Posterior cingulate gyrus (tissue), 11 donors: ENCODE results near the gene ILF2.
"Not testable (repeated sequence)": the region's sequence is repeated elsewhere in the genome, so short reads cannot be mapped to it uniquely, and the experiment has no call there.

Experiments
- DNase-seq, 10 donors: peaks; one replicate each; pipeline versions ENCODE4 v3.0.0 to v3.0.0-alpha.2; 2020 to 2021; ENCODE audit warnings: mixed read lengths in 3 of 10
- intact Hi-C: fragments of 100-400 bp; cut with DNase I; formaldehyde crosslinking; loops from one replicate; pipeline ENCODE4 v1.15.1; 2023

The ILF2 gene

DNA sequence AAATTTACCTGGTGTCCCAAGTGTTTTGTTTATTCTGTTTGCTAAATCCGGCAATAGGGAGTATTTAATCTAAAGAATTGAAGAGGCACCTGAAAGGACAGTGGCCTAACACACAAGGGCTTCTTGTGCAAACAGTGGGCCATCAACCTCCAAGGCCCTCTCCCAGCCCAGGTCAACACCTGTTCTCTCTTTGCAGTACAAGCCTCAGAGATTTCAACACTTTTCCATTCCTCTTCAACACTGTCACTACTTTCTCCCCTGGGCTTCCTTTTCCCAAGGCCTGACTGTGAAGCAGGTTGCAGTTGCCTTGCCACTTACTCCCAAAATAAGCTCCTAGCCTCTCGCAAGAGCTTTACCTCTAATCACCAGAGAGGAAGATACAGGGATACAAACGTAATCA is 15.5 kb downstream of the ILF2 start:
- intact Hi-C loops: loop anchor here (10.0 kb wide), 1 partner anchor 141 kb away; no protein-coding TSS in a partner anchor
- DNase-seq: no peak

DNA sequence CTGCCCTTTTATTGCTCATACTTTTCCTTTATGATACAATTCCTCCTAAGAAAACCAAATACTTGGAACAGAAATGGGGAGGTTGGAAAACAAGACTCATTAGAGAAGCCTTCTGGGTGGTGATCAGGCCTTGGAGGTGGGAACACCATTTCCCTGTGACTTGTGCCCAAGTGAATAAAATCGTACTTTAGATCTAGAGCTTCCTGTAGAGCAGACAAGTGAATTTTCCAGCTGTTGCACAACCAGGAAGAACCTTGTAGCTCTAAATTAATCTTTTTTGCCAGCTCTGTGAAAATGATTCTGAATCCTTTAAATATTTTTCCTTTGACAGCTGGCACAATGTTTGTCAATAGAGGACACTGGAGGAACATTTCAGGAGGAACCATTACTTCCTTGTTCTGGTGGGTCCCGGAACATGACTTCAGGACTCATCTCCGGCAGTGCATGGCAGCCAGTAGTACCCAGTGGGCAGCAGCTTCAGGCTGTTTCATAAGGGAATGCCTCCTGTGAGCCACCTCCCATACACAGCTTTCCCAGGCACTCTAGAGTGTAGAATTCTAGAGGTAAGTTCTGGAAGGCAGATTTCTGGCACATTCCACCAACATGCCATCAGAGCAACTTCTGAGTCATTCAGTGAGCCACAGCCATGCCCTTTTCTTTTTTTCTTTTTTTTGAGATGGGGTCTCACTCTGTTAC is 17.8 kb downstream of the ILF2 start:
- intact Hi-C loops: loop anchor here (10.0 kb wide), 1 partner anchor 138 kb away; no protein-coding TSS in a partner anchor
- DNase-seq: no peak

DNA sequence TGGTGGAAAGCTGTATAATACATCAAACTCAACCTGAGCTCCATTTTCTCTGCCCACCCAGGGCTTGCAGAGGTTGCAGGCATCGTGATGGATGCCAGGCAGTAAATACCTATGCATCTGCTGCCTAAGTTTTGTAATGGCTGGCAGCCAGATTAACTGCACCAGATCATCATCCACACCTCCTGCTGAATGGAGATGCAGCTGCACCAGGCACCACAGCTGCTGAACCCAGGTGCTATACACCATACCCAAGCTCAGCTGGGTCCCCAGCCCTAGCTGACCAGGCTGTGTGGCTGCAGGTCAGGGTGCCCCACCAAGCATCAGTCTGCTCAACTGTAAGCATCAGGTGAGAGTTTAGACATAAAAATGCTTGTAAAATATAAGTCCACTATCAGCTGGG is 19.0 kb downstream of the ILF2 start:
- intact Hi-C loops: loop anchor here (10.0 kb wide), 1 partner anchor 137 kb away; no protein-coding TSS in a partner anchor
- DNase-seq: no peak

DNA sequence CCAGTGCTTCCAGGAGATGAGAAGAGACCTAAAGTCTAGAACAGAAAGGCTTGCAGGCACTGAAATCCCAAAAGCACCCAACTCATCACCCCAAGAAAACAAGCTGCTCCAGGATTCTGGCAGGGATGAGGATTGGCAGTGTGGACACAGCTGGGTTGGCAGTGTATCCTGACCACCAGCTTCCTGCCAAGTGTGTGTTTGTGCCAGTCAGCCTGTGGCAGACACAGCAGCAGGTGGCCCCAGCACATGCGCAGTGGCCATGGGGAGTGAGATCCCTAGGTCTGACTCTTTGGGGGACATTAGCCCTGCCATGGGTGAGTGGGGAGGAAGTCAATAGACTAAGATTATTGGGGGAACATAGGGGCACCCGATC is 20.9 kb downstream of the ILF2 start:
- peak; percentile 67 to 97 (median 80) for DNase-seq
- intact Hi-C loops: loop anchor here (10.0 kb wide), 1 partner anchor 135 kb away; no protein-coding TSS in a partner anchor

DNA sequence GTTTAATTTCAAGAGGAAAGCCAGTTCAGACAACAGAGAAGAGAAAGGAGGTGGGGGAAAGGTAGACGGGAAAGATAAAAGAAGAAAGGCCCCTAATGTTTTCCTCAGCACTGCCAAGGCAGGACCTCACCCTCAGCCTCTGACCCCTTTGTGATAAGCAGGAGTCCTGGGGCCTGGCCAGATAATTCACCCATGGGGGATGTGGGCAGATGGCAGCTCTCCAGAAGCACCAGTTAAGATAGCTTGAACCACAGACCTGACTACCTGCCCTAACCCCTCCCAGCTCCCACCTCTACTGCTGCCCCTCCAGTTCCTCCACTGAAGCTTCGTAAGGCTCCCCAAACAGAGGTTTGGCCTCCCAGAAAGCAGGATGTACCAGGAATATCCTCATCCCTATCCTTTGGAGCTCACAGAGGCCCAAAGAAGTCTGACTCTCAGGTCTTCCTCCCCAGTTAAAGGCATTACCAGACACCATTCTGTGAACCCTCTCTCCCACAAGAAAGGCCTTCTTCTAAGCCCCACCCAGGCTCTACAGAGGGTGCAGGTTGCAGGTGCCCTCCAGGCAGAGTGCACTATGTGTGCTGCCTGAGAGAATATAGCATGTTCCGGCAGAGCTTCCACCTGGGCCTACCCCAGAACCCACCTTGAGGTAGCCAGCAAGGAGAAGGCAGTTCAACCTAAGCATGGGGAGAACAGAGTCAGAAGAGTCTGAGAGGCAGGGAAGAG is 21.5 kb downstream of the ILF2 start:
- intact Hi-C loops: no loop called here
- DNase-seq: no peak

DNA sequence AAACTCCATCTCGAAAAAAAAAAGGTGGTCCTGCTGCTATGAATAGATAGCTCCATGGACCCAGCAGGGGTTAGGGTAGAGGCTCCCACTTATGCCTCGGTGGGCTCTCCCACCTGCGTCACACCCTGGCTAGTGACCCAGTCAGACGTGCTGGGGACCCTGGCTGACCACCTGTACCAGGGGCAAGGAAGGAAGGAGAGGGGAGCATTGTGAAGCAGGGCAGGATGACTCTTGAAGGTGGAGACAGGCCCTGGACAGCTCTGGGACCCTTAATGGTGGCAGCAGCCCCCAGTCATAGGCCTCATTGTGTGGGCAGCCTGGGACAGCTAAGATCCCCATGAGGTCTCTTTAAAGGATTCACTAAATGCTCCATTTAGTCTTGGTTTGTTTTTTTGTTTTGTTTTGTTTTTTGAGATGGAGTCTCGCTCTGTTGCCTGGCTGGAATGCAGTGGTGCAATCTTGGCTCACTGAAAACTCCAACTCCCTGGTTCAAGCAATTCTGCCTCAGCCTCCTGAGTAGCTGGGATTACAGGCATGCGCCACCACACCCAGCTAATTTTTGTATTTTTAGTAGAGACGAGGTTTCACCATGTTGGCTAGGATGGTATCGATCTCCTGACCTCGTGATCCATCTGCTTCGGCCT is 22.7 kb downstream of the ILF2 start:
- intact Hi-C loops: no loop called here
- DNase-seq: no peak

DNA sequence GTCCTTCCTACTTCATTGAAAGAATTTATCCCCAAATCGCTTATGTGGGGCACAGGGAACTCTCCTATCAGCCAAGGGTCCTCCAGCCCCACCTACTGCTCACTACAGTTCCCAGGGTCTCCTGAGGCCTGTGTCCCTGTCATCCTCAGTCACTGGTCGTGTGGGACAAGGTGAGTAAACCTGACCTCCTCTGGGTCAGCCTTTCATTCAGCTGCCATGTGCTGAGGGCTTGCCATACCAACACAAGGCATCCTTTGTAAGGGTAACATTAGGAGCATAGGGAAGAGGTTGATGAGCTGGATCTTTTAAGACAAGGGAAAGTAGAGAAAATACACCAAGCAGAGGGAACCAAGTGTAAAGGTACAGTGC is 23.5 kb downstream of the ILF2 start:
- DNase-seq: no peak
- intact Hi-C loops: no loop called here

DNA sequence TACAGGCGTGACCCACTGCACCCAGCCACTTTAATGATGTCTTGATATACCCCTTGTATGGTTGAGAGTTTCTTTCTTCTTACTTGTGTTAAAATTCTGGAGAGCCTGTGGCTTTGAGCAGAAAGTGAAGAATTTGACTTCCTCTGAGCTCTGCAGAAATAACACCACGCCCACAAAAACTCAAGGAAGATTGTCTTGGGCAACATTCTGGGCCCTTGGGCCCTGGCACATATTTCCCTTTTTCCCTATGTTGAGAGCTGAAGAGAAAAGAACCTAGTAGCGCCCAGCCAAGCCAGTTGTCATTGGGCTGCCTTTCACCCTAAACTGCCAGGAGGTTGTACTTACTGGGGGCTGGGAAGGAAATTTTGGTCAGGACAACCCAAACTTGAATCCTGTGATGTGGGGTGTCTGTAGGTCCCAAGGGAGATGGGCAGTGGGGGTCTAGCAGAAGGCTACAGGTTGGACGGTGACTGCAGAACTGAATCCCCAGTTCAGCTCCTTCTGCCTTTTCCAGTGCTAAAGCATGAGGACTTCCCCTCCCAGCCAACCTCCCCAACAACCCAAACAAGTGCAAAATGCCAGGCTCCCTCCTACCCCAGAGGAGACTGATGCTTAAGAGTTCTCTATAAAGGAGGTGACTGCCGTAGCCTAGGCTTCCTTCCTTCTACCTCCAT is 24.0 kb downstream of the ILF2 start:
- intact Hi-C loops: no loop called here
- no peak for DNase-seq

DNA sequence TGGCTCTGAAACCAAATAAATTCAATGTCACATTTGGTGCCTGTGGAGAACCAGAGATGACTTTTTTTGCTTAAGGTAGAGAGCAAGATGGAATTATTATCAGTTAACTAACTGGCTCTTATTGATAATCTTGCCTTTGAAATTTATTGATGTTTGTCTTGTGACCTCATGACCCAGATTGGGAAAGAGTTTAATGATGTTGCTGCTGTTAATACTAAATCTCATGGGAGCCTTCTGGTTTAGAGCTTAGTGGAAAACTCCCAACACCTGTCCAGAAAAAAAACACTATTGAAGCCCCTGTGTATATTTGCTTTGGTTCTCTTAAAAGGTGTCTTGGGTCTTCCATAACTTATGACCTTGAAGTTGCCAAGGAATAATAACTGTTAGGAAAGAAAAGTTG is 27.0 kb downstream of the ILF2 start:
- DNase-seq: no peak
- intact Hi-C loops: no loop called here

DNA sequence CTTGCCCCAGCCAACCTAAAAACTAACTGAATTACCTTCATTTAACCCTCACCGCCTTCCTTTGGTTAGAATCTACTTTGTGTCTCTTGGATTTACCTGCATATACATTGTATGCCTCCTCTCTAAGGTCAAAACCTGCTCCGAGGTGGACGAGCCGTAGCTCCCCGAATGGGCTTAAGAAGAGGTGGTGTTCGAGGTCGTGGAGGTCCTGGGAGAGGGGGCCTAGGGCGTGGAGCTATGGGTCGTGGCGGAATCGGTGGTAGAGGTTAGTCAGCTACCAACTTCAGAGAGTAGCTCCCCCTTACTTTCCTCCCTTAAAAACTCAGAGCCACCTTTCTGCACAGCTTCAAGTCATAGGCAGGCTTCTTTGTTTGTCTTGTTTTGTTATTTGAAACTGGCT is 27.7 kb downstream of the ILF2 start:
- DNase-seq: no peak
- intact Hi-C loops: no loop called here

DNA sequence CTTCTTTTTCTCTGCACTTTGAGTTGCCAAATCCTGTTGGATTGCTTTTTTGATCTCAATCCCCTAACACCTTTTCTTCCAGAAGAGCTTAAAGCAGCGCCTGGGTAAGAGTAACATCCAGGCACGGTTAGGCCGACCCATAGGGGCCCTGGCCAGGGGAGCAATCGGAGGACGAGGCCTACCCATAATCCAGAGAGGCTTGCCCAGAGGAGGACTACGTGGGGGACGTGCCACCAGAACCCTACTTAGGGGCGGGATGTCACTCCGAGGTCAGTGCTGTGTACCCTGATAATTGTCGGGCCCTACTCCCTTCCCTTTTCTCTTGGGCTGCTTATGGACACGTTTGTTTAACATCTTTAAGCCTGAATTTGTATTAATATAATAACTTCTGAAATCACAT is 28.6 kb downstream of the ILF2 start:
- no peak for DNase-seq
- intact Hi-C loops: no loop called here

DNA sequence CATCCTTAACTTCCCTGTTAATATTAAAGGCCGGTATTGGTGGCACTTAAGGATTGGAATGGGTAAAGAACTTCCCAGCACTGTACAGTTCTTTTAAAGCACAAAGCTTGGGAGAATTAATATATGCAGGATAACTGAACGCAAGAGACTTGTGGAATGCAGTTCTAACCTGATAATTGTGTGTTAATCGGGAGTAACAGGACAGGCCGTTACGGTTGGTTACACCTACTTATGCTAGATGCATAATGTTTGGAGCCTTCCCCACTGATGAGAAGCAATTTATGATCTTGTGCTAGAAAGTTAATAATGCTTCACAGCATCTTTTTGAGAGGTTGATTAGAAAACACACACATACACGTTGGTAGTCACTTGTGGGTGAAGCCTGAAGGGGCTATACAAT is 29.9 kb downstream of the ILF2 start:
- no peak for DNase-seq
- intact Hi-C loops: no loop called here

DNA sequence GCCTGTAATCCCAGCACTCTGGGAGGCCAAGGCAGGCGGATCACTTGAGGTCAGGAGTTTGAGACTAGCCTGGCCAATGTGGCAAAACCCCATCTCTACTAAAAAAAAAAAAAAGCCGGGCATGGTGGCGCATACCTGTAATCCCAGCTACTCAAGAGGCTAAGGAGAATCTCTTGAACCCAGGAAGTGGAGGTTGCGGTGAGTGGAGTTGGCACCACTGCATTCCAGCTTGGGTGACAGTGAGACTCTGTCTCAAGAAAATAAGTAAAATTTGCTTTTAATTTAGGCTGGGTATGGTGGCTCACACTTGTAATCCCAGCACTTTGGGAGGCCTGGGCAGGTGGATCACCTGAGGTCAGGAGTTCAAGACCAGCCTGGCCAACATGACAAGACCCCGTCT is 30.6 kb downstream of the ILF2 start:
- DNase-seq, intact Hi-C loops: not testable (repeated sequence)

DNA sequence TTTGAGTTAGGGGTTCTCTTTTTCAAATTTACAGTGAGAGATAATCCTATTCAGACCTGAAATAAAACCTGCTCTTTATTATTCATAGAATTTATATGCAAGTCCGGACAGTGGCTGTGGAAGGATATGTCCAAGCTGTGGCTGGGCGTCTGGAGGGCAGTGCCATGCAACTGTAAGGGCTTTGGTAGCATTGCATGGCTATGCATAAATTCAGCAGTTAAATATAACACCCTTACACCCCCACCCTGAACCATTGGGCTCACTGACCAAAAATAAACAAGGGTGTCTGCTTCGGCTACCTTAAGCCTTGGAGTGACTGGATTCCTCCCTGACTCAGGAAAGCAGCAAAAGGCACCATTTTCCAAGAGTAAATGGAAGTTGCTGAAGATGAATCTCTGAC is 31.5 kb downstream of the ILF2 start:
- intact Hi-C loops: no loop called here
- DNase-seq: no peak

DNA sequence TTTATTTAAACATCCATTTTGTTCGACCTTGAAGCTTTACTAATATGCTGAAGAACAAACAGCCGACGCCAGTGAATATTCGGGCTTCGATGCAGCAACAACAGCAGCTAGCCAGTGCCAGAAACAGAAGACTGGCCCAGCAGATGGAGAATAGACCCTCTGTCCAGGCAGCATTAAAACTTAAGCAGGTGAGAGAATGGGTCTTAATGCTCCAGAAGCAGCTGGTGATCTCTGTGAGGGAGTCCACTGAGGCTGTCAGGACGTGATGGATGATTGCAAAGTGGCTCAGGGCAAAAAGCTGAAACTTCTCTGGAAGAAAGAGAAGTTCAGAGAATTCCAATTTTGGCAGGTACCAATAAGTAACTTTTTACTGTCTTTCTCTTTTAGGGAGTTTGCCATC is 32.5 kb downstream of the ILF2 start:
- no peak for DNase-seq
- intact Hi-C loops: no loop called here

DNA sequence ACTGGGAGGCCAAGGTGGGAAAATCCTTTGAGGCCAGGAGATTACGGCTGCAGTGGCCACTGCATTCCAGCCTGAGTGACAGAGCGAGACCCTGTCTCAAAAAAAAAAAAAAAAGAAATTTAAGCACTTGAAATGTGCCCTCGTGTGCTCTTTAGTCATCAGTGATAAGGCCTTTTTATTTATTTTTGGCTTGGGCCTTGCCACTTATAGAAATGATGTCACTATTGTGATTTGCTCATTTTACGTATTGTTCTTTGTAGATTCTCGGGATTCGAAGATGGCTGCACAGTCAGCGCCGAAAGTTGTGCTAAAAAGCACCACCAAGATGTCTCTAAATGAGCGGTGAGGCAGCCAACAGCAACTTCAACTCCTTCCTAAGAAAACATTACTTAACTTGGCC is 34.5 kb downstream of the ILF2 start:
- DNase-seq: no peak
- intact Hi-C loops: no loop called here

DNA sequence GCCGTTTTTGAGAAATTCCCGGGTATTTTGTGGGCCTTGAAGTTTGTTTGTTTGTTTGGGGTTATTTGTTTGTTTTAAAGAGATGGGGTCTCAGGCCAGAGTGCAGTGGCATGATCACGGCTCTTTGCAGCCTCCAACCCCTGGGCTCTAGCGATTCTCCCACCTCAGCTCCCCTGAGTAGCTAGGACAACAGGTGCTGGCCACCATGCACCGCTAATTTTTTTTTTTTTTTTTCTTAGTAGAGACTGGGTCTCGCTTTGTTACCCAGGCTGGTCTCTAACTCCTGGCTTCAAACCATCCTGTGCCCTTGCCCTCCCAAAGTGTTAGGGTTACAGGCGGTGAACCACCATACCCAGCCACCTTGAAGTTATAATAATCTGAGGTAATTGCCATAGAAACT is 34.9 kb downstream of the ILF2 start:
- intact Hi-C loops: no loop called here

DNA sequence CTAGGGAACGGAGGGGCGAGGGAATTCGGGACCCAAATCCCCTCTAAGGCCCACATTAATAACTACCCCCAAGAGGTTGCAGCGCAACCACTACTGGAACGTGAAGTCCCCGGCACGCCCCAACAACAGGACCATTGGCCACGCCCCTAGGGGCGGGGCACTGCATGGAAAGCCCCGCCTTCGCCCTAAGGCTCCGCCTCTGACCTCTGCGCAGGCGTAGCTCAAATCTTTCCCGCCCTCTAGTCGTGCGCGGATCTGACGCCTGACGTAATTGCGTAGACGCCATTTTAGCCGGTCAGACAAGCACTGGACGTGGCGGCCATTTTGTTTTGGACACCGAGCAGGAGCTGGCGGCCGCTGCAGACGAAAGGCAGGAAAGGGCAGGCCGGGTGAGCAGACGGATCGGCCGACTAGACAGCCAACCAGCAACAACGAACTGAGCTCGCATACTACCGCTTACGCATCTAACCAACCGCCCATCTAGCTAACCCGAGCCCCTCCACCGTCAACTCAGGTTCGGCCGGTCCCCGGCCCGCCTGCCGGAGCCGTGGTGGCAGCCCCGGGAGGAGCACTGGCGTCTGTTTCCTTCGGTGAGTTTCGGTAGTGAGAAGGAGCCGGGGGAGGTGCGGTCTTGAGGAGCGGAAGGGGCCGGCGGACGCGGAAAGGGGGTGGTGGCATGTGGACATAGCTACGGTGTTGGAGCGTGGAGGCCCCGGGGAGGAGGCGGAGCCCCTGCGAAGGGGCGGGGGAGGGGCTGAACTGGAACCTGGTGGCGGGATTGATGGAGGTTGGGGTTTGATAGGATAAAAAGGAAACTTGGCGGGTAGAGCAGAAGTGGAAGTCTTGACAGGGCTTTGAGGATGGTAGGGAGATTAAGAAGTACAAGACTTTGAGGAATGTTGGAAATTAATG is 36.8 kb downstream of the ILF2 start, which contains the start of gene CHTOP:
Gene CHTOP, plus strand, starts transcription at position 313 of the 912 bp plus-strand sequence. CDS start 2,523 bp downstream, outside the sequence.
- DNase-seq: peak; percentile 96 to 100 (median 99)
- intact Hi-C loops: no loop called here

More for the DNA sequence above, 34.9 kb downstream of the ILF2 start:
- no peak for DNase-seq

DNA sequence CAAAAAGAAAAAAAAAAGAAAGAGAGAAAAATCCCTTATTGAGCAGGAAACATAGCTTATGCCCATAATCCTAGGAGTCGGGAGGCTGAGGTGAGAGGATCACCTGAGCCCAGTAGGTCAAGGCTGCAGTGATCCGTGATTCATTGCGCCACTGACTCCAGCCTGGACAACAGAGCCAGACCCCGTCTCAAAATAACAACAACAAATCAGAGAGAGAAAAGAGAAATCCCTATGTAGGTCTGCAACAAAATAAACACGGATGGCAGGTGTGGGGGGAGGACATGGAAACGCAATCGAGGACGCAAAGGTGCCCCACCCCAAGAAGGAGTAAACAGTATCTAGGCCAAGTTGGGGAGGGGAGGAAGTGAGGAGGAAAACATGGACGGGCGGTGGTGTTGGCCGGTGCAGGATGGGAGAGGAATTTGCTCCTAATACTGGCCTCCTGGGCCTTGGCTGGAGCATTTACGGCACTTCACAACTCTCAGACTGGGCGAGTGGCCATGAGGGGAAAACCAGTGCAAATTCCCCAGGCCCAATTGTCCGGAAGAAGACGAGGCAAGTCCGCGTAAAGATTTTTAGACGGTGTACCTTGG is 37.5 kb downstream of the ILF2 start:
- intact Hi-C loops: no loop called here
- DNase-seq: peak in 1 of 10 donors; percentile 84
